Measurements from ENCODE around the gene RSPO1.

RSPO1 gene

GRCh38 chr1:37574834-37575480 is 59.7 kb downstream of the RSPO1 start:
- in situ Hi-C loops (cut with MboI; ENCODE audit: low sequenced_read_pairs): no loop called here

GRCh38 chr1:37570528-37571334 is 64.0 kb downstream of the RSPO1 start:
- in situ Hi-C loops (cut with MboI; ENCODE audit: low sequenced_read_pairs): no loop called here

- in situ Hi-C loops (cut with MboI; ENCODE audit: low sequenced_read_pairs): no loop called here
Measured at GRCh38 chr1:37567023-37567422, 67.7 kb downstream of the RSPO1 start.

GRCh38 chr1:37564892-37565291 is 69.8 kb downstream of the RSPO1 start:
- in situ Hi-C loops (cut with MboI; ENCODE audit: low sequenced_read_pairs): no loop called here

- in situ Hi-C loops (cut with MboI; ENCODE audit: low sequenced_read_pairs): no loop called here
Measured at GRCh38 chr1:37562984-37563383, 71.7 kb downstream of the RSPO1 start.
